ENCODE data around the gene KHSRP.

DNA sequence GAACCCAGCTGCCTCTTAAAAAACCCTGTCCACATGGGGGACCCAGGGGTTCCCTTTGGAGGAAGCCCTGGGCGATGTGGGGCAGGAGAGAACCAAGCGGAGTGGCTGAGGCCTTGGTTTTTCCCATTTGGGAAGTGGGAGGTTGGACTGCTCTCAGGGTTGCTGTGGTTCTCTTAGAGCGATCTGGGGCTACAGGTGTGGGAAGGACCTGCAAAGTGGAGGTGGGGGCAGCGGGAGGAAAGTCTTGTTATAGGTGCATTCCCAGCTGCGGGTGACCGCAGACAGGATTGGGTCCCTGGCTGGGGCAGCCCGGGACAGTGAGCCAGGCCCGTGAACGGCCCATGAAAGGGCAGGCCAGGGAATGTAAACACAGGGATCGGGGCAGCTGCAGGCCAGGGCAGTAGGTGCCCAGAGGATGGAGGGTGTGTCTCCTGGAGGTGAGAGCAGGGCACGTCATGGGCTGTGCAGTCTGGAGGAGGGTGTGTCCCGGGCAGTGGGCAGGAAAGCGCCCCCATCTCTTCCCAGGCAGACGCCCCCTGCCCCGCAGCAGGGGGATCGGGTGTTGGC, 34.2 kb upstream of the KHSRP start:
- TF ChIP-seq CTCF (IDR thresholded peaks at IDR 0.05) (no peak), POLR2A (IDR thresholded peaks at IDR 0.05) (no peak)
